ENCODE measurements around the gene LYPD8. TPM values are rescaled to one million over a fixed set of nuclear protein-coding genes. Genes with fewer than 3 reads are reported as not detected.

LYPD8 gene
- total RNA-seq, 4 donors from 2014 or later = 21.9 to 719 (median 565) TPM

- in situ Hi-C loops (cut with MboI; ENCODE audit: low pct_ligation_motif_present in 1 of 4, low pct_unique_long_range_greater_than_20kb in 1 of 4, low sequenced_read_pairs in 3 of 4) (no loop called here), intact Hi-C loops (cut with DNase I; ENCODE audit: low total_unique reads) (no loop called here)
- H3K36me3 ChIP-seq = no peaks in the 10 kb centered on the region
- WGBS, 2 donors (ENCODE audit: low coverage in 1 of 2) = 77 to 95% methylated on average over 3 of the region's 3 CpGs
- H3K27ac ChIP-seq = no peak overlapping the region
- no peak for TF ChIP-seq CTCF (IDR thresholded peaks at IDR 0.05)
- no peak for TF ChIP-seq POLR2A (IDR thresholded peaks at IDR 0.05)
- TF ChIP-seq EP300 (IDR thresholded peaks at IDR 0.05; ENCODE audit: low read depth) = no peak
- TF ChIP-seq POLR2AphosphoS5 (IDR thresholded peaks at IDR 0.05) = no peak
- no peaks in the 10 kb centered on the region for H3K9me3 ChIP-seq
- H3K4me1 ChIP-seq = peaks cover 0 to 7% (median 2%) of the 10 kb centered on the region in 4 donors
- no peak overlapping the region for H3K4me3 ChIP-seq
- DNase-seq = no peak
- H3K27me3 ChIP-seq = no peaks in the 10 kb centered on the region
Observed at GRCh38 chr1:248696774-248697173, 58.8 kb downstream of the LYPD8 start.

DNA sequence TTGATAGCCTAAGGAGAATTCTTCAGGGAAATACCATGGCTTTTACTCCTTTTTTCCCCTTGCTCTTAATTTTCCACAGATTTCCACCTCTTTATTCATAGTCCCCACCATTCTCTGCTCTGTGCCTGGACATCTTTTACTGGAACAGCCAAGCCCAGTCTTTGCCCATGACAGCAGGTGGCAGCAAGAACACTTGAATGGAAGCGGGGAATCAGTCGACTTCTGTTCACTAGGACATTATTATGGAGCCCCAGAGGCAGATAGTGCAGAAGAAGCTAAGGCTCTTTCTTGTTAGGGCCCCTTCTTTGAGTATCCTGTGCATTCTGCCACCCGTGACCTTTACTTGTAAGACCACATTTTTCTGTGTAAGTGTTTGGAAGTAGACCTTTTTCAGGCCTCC lies 59.3 kb downstream of the LYPD8 start:
- intact Hi-C loops (cut with DNase I; ENCODE audit: low total_unique reads) = no loop called here
- Histone ChIP-seq H3K4me1 (peaks cover 0 to 7% (median 2%) of the 10 kb centered on the region in 4 donors), H3K27ac (no peak overlapping the region), H3K27me3 (no peaks in the 10 kb centered on the region), H3K9me3 (no peaks in the 10 kb centered on the region), H3K4me3 (no peak overlapping the region), H3K36me3 (no peaks in the 10 kb centered on the region)
- peak in 4 of 5 experiments; percentile 29 to 45 (median 44) for TF ChIP-seq CTCF (IDR thresholded peaks at IDR 0.05)
- no peak for TF ChIP-seq POLR2A (IDR thresholded peaks at IDR 0.05)
- DNase-seq = peak; percentile 48
- in situ Hi-C loops (cut with MboI; ENCODE audit: low pct_ligation_motif_present in 1 of 4, low pct_unique_long_range_greater_than_20kb in 1 of 4, low sequenced_read_pairs in 3 of 4) = no loop called here
- 0 to 60% methylated on average over 1 to 3 of the region's 3 CpGs for WGBS, 2 donors (ENCODE audit: low coverage in 1 of 2)

DNA sequence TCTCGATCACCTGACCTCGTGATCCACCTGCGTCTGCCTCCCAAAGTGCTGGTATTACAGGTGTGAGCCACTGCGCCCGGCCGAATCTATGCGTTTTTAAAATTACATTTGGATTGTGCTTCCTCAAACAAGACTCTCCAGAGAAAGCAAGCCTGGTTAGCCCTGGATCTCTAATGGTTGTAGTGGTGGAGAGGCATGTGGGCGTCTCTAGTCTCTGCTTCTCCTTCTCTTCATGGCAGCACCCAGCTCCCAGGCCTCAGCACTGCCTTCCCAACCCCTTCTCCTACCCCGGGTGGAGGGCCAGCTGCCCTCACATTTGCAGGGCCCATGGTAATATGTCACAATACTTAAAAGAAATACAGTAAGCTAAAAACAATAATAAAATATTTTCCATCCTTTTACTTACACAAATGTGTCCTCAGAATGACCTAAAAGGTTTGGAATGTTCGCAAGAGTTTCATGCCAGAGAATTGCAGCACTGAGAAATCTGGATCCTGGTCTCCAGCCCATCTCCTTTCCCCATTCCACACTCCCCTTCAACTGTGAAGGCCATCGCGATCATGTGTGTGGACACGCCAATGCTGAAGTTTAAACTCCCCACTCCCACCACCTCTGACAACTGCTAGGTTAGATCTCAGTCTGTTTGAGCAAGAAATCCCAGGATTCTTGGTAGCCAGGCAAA lies 60.0 kb downstream of the LYPD8 start:
- in situ Hi-C loops (cut with MboI; ENCODE audit: low pct_ligation_motif_present in 1 of 4, low pct_unique_long_range_greater_than_20kb in 1 of 4, low sequenced_read_pairs in 3 of 4) = no loop called here

GRCh38 chr1:248691567-248692155 lies 63.9 kb downstream of the LYPD8 start:
- no peaks in the 10 kb centered on the region for H3K9me3 ChIP-seq
- no peaks in the 10 kb centered on the region for H3K36me3 ChIP-seq
- no peak overlapping the region for H3K27ac ChIP-seq
- H3K4me1 ChIP-seq = peaks cover 0 to 3% (median 0%) of the 10 kb centered on the region in 4 donors
- in situ Hi-C loops (cut with MboI; ENCODE audit: low pct_ligation_motif_present in 1 of 4, low pct_unique_long_range_greater_than_20kb in 1 of 4, low sequenced_read_pairs in 3 of 4) = no loop called here
- no peak overlapping the region for H3K4me3 ChIP-seq
- 92% methylated on average over 43 of the region's 51 CpGs; no CpG with 5 or more reads in 1 of the 2 donors for WGBS, 2 donors (ENCODE audit: low coverage in 1 of 2)
- TF ChIP-seq POLR2A (IDR thresholded peaks at IDR 0.05) (no peak), POLR2AphosphoS5 (IDR thresholded peaks at IDR 0.05) (no peak), CTCF (IDR thresholded peaks at IDR 0.05) (no peak), EP300 (IDR thresholded peaks at IDR 0.05; ENCODE audit: low read depth) (no peak)
- DNase-seq = no peak
- no peaks in the 10 kb centered on the region for H3K27me3 ChIP-seq
- intact Hi-C loops (cut with DNase I; ENCODE audit: low total_unique reads) = no loop called here

More for the DNA sequence above, 60.0 kb downstream of the LYPD8 start:
- TF ChIP-seq POLR2AphosphoS5 (IDR thresholded peaks at IDR 0.05) = no peak
- no peaks in the 10 kb centered on the region for H3K27me3 ChIP-seq
- no peak overlapping the region for H3K4me3 ChIP-seq
- no peak overlapping the region for H3K27ac ChIP-seq
- H3K4me1 ChIP-seq = peaks cover 0 to 7% (median 2%) of the 10 kb centered on the region in 4 donors
- DNase-seq = no peak
- WGBS, 2 donors (ENCODE audit: low coverage in 1 of 2) = 88 to 92% methylated on average over 10 to 13 of the region's 13 CpGs
- no peaks in the 10 kb centered on the region for H3K9me3 ChIP-seq
- intact Hi-C loops (cut with DNase I; ENCODE audit: low total_unique reads) = no loop called here
- no peaks in the 10 kb centered on the region for H3K36me3 ChIP-seq

Small RNA genes within 50 kb of the gene (small RNA-seq; reads per million reads assigned to genes)
- 0 reads per million in 4 donors for gene AHCYP8

Other genes with a start within 250 kb of the LYPD8 start
- gene OR2G6, start 247.7 kb downstream of the LYPD8 start, total RNA-seq = not detected
- gene OR2T29, start 193.0 kb downstream of the LYPD8 start, total RNA-seq = not detected
- not detected for gene OR2T34, start 181.0 kb downstream of the LYPD8 start, total RNA-seq
- gene OR2T10, start 158.1 kb downstream of the LYPD8 start, total RNA-seq = not detected
- gene OR2T11, start 120.7 kb downstream of the LYPD8 start, total RNA-seq = not detected
- not detected for gene OR2T35, start 110.5 kb downstream of the LYPD8 start, total RNA-seq
- not detected for gene OR2T27, start 100.2 kb downstream of the LYPD8 start, total RNA-seq
- not detected for gene OR14I1, start 53.0 kb downstream of the LYPD8 start, total RNA-seq
- 10 to 100 TPM; 28.1 to 36.2 (median 31.4) TPM for gene SH3BP5L, start 70.2 kb upstream of the LYPD8 start, total RNA-seq
- gene ZNF672, start 82.5 kb upstream of the LYPD8 start, total RNA-seq = 10 to 100 TPM; 34.8 to 53.1 (median 44.7) TPM
- 100 to 1,000 TPM in 1 of 4 donors, 10 to 100 TPM in 3; 41.8 to 100 (median 64.6) TPM for gene ZNF692, start 103.3 kb upstream of the LYPD8 start, total RNA-seq
- gene PGBD2, start 150.5 kb upstream of the LYPD8 start, total RNA-seq = 10 to 100 TPM in 2 of 4 donors, 1 to 10 TPM in 2; 5.2 to 12.4 (median 9.7) TPM

All from transverse colon (tissue), 4 donors.